Activated CD4-positive, alpha-beta T cell treated with anti-CD3 and anti-CD28 coated beads for 48 hours (primary cell): ENCODE results near the gene SPCS1.

ENCODE experiments used
- DNase-seq: peaks from one replicate; pipeline ENCODE4 v3.0.0-alpha.2; 2020

SPCS1 gene

GRCh38 chr3:52733256-52733891, 27.5 kb downstream of the SPCS1 start:
- DNase-seq, result no peak

- DNase-seq, result no peak
These were observed 33.8 kb downstream of the SPCS1 start for GRCh38 chr3:52739730-52740129.

GRCh38 chr3:52742418-52743041, 36.6 kb downstream of the SPCS1 start:
- DNase-seq, result no peak

- DNase-seq, result no peak
These were observed 37.2 kb downstream of the SPCS1 start for GRCh38 chr3:52743152-52743551.

- no peak for DNase-seq
These were observed 37.8 kb downstream of the SPCS1 start for GRCh38 chr3:52743721-52744120.

GRCh38 chr3:52752045-52752660, 46.2 kb downstream of the SPCS1 start:
- no peak for DNase-seq

GRCh38 chr3:52754373-52754772, 48.5 kb downstream of the SPCS1 start:
- no peak for DNase-seq

GRCh38 chr3:52756141-52756540, 50.2 kb downstream of the SPCS1 start:
- DNase-seq, result no peak
